GM21367 (cell line): ENCODE measurements around the gene EMC9.
A peak's percentile ranks its signal among the peaks of the same experiment; 100 is the strongest.

Experiments used
- ATAC-seq: cut with Tn5 transposase; IDR thresholded peaks from one replicate; pipeline ENCODE4 v1.9.1; 2021; ENCODE audit not compliant: unreplicated experiment

The EMC9 gene

GRCh38 chr14:24177041-24177825, 35.8 kb upstream of the EMC9 start:
- no peak for ATAC-seq

- no peak for ATAC-seq
Observed at GRCh38 chr14:24176599-24176998, 35.2 kb upstream of the EMC9 start.

- no peak for ATAC-seq
Observed at GRCh38 chr14:24172871-24173281, 31.5 kb upstream of the EMC9 start.

GRCh38 chr14:24172261-24172860, 31.0 kb upstream of the EMC9 start:
- no peak for ATAC-seq

GRCh38 chr14:24171422-24172260, 30.2 kb upstream of the EMC9 start, which contains the start of gene REC8:
Gene REC8 (plus strand): TSS chr14:24172080. CDS start chr14:24172553, 473 bp downstream.
- ATAC-seq: peak; percentile 78

GRCh38 chr14:24167469-24168114, 26.2 kb upstream of the EMC9 start:
- ATAC-seq: no peak

GRCh38 chr14:24165785-24166184, 24.4 kb upstream of the EMC9 start:
- ATAC-seq: no peak

- ATAC-seq: no peak
Observed at GRCh38 chr14:24164518-24164991, 23.2 kb upstream of the EMC9 start.

GRCh38 chr14:24162093-24162492, 20.7 kb upstream of the EMC9 start:
- ATAC-seq: no peak

GRCh38 chr14:24160850-24161804, 19.7 kb upstream of the EMC9 start, which contains the start of gene IRF9:
Gene IRF9 (plus strand): TSS chr14:24161265. CDS start chr14:24162145, 880 bp downstream.
- peak; percentile 65 for ATAC-seq

- ATAC-seq: peak; percentile 5
Observed at GRCh38 chr14:24160499-24160849, 19.1 kb upstream of the EMC9 start.

GRCh38 chr14:24159777-24160498, 18.5 kb upstream of the EMC9 start:
- ATAC-seq: no peak

- no peak for ATAC-seq
Observed at GRCh38 chr14:24157331-24157730, 15.9 kb upstream of the EMC9 start.

- no peak for ATAC-seq
Observed at GRCh38 chr14:24156840-24157239, 15.4 kb upstream of the EMC9 start.

- no peak for ATAC-seq
Observed at GRCh38 chr14:24155100-24155499, 13.7 kb upstream of the EMC9 start.

GRCh38 chr14:24151404-24152080, 10.2 kb upstream of the EMC9 start:
- no peak for ATAC-seq

GRCh38 chr14:24150993-24151392, 9.6 kb upstream of the EMC9 start:
- no peak for ATAC-seq

GRCh38 chr14:24150567-24150966, 9.2 kb upstream of the EMC9 start:
- ATAC-seq: no peak

- no peak for ATAC-seq
Observed at GRCh38 chr14:24150061-24150460, 8.7 kb upstream of the EMC9 start.
